Measurements from ENCODE around the gene CORIN. TPM values are rescaled to one million over a fixed set of nuclear protein-coding genes. Genes with fewer than 3 reads are reported as not detected.

The CORIN gene
- total RNA-seq, 1 experiment from 2014 or later: not detected

DNA sequence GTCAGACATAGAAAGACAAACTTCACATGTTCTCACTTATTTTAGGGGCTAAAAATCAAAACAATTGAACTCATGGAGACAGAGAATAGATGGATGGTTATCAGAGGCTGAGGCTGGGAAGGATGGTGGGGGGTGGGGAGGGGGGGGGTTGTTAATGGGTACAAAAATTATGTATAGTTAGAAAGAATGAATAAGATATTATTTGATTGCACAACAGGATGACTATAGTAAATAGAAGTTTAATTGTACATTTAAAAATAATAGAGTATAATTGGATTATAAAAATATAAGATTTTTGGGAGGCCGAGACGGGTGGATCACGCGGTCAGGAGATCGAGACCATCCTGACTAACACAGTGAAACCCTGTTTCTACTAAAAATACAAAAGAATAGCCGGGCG is 33.3 kb downstream of the CORIN start:
- intact Hi-C loops (cut with micrococcal nuclease; ENCODE audit: unreplicated experiment): no loop called here
- ChIA-PET POLR2A (ENCODE audit: low non-redundant PET) (no interaction called here), CTCF (no interaction called here)
- H3K4me1 ChIP-seq (ENCODE audit: insufficient read depth, low read length, poor library complexity, severe bottlenecking): no peaks in the 10 kb centered on the region
- H3K27me3 ChIP-seq (replicated peaks; ENCODE audit: insufficient read depth, low read depth, low read length, poor library complexity): no peaks in the 10 kb centered on the region
- no peak overlapping the region for H3K27ac ChIP-seq (ENCODE audit: low read depth, low read length, poor library complexity, severe bottlenecking)
- no peaks in the 10 kb centered on the region for H3K9me3 ChIP-seq (ENCODE audit: low read depth, low read length, poor library complexity, severe bottlenecking)
- TF ChIP-seq EZH2 (IDR thresholded peaks at IDR 0.05; ENCODE audit: borderline replicate concordance, low read depth, low read length, poor library complexity, severe bottlenecking): no peak
- TF ChIP-seq, protein P1, sequence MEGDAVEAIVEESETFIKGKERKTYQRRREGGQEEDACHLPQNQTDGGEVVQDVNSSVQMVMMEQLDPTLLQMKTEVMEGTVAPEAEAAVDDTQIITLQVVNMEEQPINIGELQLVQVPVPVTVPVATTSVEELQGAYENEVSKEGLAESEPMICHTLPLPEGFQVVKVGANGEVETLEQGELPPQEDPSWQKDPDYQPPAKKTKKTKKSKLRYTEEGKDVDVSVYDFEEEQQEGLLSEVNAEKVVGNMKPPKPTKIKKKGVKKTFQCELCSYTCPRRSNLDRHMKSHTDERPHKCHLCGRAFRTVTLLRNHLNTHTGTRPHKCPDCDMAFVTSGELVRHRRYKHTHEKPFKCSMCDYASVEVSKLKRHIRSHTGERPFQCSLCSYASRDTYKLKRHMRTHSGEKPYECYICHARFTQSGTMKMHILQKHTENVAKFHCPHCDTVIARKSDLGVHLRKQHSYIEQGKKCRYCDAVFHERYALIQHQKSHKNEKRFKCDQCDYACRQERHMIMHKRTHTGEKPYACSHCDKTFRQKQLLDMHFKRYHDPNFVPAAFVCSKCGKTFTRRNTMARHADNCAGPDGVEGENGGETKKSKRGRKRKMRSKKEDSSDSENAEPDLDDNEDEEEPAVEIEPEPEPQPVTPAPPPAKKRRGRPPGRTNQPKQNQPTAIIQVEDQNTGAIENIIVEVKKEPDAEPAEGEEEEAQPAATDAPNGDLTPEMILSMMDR (conservative IDR thresholded peaks at IDR 0.05; ENCODE audit: low read depth, low read length): no peak
- no peak overlapping the region for H3K4me3 ChIP-seq (ENCODE audit: low read depth, low read length, poor library complexity, severe bottlenecking)
- no peaks in the 10 kb centered on the region for H3K36me3 ChIP-seq (ENCODE audit: insufficient read depth, low read length, poor library complexity, severe bottlenecking)
- BruUV-seq (replicated peaks): no TSS peak
- DNase-seq (ENCODE audit: low spot score): no peak

DNA sequence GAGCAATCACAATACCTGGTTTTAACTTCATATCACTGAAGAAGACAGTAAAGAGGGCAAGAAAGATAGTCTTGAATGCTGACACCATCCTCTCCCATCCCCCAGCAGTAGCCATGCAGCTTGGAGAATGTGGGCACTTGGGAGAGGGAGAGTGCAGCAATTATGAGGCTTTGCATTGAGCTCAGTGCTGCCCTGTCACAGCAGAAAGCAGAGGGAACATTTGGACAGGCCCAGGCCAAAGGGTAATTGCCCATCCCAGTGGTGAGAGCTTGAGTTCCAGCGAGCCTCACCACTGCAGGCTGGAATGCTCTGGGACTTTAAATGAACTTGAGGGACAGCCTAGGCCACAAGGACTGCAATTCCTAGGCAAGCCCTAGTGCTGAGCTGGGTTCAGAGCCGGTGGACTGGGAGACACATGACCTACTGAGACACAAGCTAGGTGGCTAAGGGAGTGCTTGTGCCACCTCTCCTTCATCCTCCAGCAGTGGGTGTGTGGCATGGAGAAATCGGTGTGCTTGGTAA is 36.3 kb downstream of the CORIN start:
- TF ChIP-seq EZH2 (IDR thresholded peaks at IDR 0.05; ENCODE audit: borderline replicate concordance, low read depth, low read length, poor library complexity, severe bottlenecking): no peak
- TF ChIP-seq, protein P1 (conservative IDR thresholded peaks at IDR 0.05; ENCODE audit: low read depth, low read length): no peak
- no peaks in the 10 kb centered on the region for H3K4me1 ChIP-seq (ENCODE audit: insufficient read depth, low read length, poor library complexity, severe bottlenecking)
- ChIA-PET POLR2A (ENCODE audit: low non-redundant PET) (no interaction called here), CTCF (no interaction called here)
- intact Hi-C loops (cut with micrococcal nuclease; ENCODE audit: unreplicated experiment): no loop called here
- no TSS peak for BruUV-seq (replicated peaks)
- no peaks in the 10 kb centered on the region for H3K27me3 ChIP-seq (replicated peaks; ENCODE audit: insufficient read depth, low read depth, low read length, poor library complexity)
- no peaks in the 10 kb centered on the region for H3K9me3 ChIP-seq (ENCODE audit: low read depth, low read length, poor library complexity, severe bottlenecking)
- H3K36me3 ChIP-seq (ENCODE audit: insufficient read depth, low read length, poor library complexity, severe bottlenecking): no peaks in the 10 kb centered on the region
- H3K27ac ChIP-seq (ENCODE audit: low read depth, low read length, poor library complexity, severe bottlenecking): no peak overlapping the region
- no peak overlapping the region for H3K4me3 ChIP-seq (ENCODE audit: low read depth, low read length, poor library complexity, severe bottlenecking)
- DNase-seq (ENCODE audit: low spot score): no peak

DNA sequence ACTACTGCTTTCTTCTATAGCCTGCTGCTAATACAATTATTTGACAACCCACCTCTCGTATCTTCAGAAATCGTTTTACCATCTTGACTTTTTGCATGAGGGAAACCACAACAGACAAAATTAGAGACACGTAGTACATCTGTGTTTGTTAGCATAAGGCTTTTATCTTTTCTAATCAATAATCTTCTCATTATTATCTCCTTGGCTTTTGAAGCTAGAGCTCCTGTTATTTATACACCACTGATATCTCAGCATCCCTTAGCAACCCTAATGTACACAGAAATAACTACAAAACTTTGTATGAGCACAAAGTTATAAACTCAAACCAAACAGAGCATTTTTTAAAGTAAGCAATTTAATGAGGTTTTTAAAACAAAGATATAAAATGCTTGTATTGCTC is 39.7 kb downstream of the CORIN start:
- Histone ChIP-seq H3K4me1 (ENCODE audit: insufficient read depth, low read length, poor library complexity, severe bottlenecking) (no peaks in the 10 kb centered on the region), H3K4me3 (ENCODE audit: low read depth, low read length, poor library complexity, severe bottlenecking) (no peak overlapping the region), H3K27ac (ENCODE audit: low read depth, low read length, poor library complexity, severe bottlenecking) (no peak overlapping the region), H3K27me3 (replicated peaks; ENCODE audit: insufficient read depth, low read depth, low read length, poor library complexity) (no peaks in the 10 kb centered on the region), H3K9me3 (ENCODE audit: low read depth, low read length, poor library complexity, severe bottlenecking) (no peaks in the 10 kb centered on the region), H3K36me3 (ENCODE audit: insufficient read depth, low read length, poor library complexity, severe bottlenecking) (no peaks in the 10 kb centered on the region)
- no peak for DNase-seq (ENCODE audit: low spot score)
- intact Hi-C loops (cut with micrococcal nuclease; ENCODE audit: unreplicated experiment): no loop called here
- ChIA-PET CTCF (no interaction called here), POLR2A (ENCODE audit: low non-redundant PET) (no interaction called here)
- TF ChIP-seq, protein P1 (conservative IDR thresholded peaks at IDR 0.05; ENCODE audit: low read depth, low read length): no peak
- TF ChIP-seq EZH2 (IDR thresholded peaks at IDR 0.05; ENCODE audit: borderline replicate concordance, low read depth, low read length, poor library complexity, severe bottlenecking): no peak
- no TSS peak for BruUV-seq (replicated peaks)

Measured in A673 (cell line).